Stomach (tissue), 4 donors: Measurements from ENCODE around the gene TOMT.

Experiments
- POLR2A ChIP-seq, 4 donors: fragments of 450-650 bp; IDR thresholded peaks; one replicate each; pipeline ENCODE4 v1.6.1; 2016; ENCODE audit warnings: antibody characterized with exemption in 4 of 4, control low read depth in 2 of 4, mild to moderate bottlenecking in 1 of 4, moderate library complexity in 1 of 4
- TF ChIP-seq, protein P1 (sequence below), 7 experiments: fragments of 450-650 bp in 4 of 7; fragments of 200-600 bp in 3 of 7; sonication (generic) in 3 of 7; IDR thresholded peaks; one replicate each; pipeline ENCODE4 v1.5.1; 2016 to 2019; ENCODE audit warnings: antibody characterized with exemption in 7 of 7, control low read depth in 2 of 7, mild to moderate bottlenecking in 1 of 7

DNA sequence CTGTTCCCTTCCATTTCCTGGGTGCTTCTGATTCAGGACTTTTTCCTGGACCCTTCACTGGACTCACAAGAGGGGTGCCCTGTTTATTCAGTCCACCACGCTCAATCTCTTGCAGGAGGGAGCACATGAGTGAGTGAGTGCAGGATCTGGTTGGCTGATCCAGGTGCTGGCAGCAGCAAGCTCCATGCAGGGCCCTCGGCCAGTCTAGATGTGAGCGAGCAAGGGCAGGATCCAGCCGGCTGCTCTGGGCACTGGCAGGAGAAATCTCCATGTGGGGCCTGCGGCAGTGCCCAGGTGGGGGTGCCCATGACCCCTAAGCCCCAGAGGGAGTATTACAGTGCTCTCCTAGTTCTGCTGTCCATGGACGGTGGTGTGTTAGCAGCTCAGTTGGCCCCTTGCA is 18.3 kb downstream of the TOMT start:
- TF ChIP-seq, protein P1, sequence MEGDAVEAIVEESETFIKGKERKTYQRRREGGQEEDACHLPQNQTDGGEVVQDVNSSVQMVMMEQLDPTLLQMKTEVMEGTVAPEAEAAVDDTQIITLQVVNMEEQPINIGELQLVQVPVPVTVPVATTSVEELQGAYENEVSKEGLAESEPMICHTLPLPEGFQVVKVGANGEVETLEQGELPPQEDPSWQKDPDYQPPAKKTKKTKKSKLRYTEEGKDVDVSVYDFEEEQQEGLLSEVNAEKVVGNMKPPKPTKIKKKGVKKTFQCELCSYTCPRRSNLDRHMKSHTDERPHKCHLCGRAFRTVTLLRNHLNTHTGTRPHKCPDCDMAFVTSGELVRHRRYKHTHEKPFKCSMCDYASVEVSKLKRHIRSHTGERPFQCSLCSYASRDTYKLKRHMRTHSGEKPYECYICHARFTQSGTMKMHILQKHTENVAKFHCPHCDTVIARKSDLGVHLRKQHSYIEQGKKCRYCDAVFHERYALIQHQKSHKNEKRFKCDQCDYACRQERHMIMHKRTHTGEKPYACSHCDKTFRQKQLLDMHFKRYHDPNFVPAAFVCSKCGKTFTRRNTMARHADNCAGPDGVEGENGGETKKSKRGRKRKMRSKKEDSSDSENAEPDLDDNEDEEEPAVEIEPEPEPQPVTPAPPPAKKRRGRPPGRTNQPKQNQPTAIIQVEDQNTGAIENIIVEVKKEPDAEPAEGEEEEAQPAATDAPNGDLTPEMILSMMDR (IDR thresholded peaks at IDR 0.05), result no peak
- TF ChIP-seq POLR2A (IDR thresholded peaks at IDR 0.05), result no peak
